Hepatocyte (in vitro differentiated cells): Measurements from ENCODE around the gene CHMP6.

ENCODE experiments used
- CTCF ChIP-seq: fragments of 200-600 bp; sonication (generic); IDR thresholded peaks from 2 replicates; pipeline ENCODE4 v1.5.1; 2016; ENCODE audit warnings: antibody characterized with exemption, mild to moderate bottlenecking; ENCODE audit not compliant: poor library complexity
- EZH2phosphoT487 ChIP-seq: fragments of 200-600 bp; sonication (generic); IDR thresholded peaks from one replicate; pipeline ENCODE4 v1.6.1; 2018; ENCODE audit warnings: antibody characterized with exemption, mild to moderate bottlenecking, low read depth, moderate library complexity; ENCODE audit not compliant: unreplicated experiment, severe bottlenecking

- no peak for TF ChIP-seq EZH2phosphoT487
- no peak for TF ChIP-seq CTCF
These were observed 48.1 kb upstream of the CHMP6 start for GRCh38 chr17:80943346-80944145.
